Testis (tissue), 5 donors: ENCODE data around the gene CLIP4. TPM values are rescaled to one million over a fixed set of nuclear protein-coding genes. Genes with fewer than 3 reads are reported as not detected.

Experiments used
- DNase-seq: peaks from one replicate; pipeline ENCODE4 v3.0.0-alpha.2; 2019
- H3K27ac ChIP-seq, 2 donors: fragments of 200-600 bp; sonication (generic); one replicate each; pipeline ENCODE4 v1.5.1; 2019
- H3K27me3 ChIP-seq: fragments of 200-600 bp; sonication (generic); one replicate; pipeline ENCODE4 v1.5.1; 2019
- H3K36me3 ChIP-seq: fragments of 200-600 bp; sonication (generic); one replicate; pipeline ENCODE4 v1.5.1; 2017; ENCODE audit warnings: low read depth; ENCODE audit errors: missing control alignments
- H3K4me1 ChIP-seq: fragments of 200-600 bp; sonication (generic); one replicate; pipeline ENCODE4 v1.5.1; 2019
- H3K4me3 ChIP-seq, 2 donors: fragments of 200-600 bp; sonication (generic); one replicate each; pipeline ENCODE4 v1.5.1; 2017 to 2019
- H3K9me3 ChIP-seq: fragments of 200-600 bp; sonication (generic); one replicate; pipeline ENCODE4 v1.5.1; 2017
- POLR2A ChIP-seq: fragments of 450-650 bp; IDR thresholded peaks from one replicate; pipeline ENCODE4 v1.6.1; 2017; ENCODE audit warnings: antibody characterized with exemption, mild to moderate bottlenecking, moderate library complexity
- WGBS, 2 donors: methylation state at CpG; one replicate each; pipeline ENCODE4 v1.1.5; 2018; 5-methylcytosine and 5-hydroxymethylcytosine counted together
- intact Hi-C: fragments of 100-400 bp; cut with DNase I; formaldehyde crosslinking; loops from one replicate; pipeline ENCODE4 v1.15.1; 2023; ENCODE audit warnings: low total_unique reads
- long read RNA-seq, 2 donors: transcript quantifications; one replicate each; lab custom pipeline, GENCODE V29; 2026
- polyA plus RNA-seq: library from polyadenylated mRNA; stranded (reverse); fragments of 350-450 nt; fragmentation: Illumina TruSeq; extraction: RNeasy Lipid Tissue Mini Kit (QIAGEN cat#74804); gene quantifications from one replicate; pipeline ENCODE4 v1.2.3, GENCODE V29; 2014; ENCODE audit warnings: low read depth, low replicate concordance; ENCODE audit not compliant: insufficient read depth
- total RNA-seq, 2 donors: library from RNA; depleted of rRNA; stranded (reverse); fragments of >200 nt; gene quantifications; one replicate each; pipeline ENCODE4 v1.2.3, GENCODE V29; 2016
- TF ChIP-seq, protein P1 (sequence below), 3 experiments: fragments of 450-650 bp in 2 of 3; fragments of 200-600 bp in 1 of 3; sonication (generic) in 1 of 3; IDR thresholded peaks; one replicate each; pipeline ENCODE4 v1.5.1; 2016 to 2019; ENCODE audit warnings: antibody characterized with exemption in 3 of 3, mild to moderate bottlenecking in 2 of 3, moderate library complexity in 1 of 3

CLIP4 gene, protein sequence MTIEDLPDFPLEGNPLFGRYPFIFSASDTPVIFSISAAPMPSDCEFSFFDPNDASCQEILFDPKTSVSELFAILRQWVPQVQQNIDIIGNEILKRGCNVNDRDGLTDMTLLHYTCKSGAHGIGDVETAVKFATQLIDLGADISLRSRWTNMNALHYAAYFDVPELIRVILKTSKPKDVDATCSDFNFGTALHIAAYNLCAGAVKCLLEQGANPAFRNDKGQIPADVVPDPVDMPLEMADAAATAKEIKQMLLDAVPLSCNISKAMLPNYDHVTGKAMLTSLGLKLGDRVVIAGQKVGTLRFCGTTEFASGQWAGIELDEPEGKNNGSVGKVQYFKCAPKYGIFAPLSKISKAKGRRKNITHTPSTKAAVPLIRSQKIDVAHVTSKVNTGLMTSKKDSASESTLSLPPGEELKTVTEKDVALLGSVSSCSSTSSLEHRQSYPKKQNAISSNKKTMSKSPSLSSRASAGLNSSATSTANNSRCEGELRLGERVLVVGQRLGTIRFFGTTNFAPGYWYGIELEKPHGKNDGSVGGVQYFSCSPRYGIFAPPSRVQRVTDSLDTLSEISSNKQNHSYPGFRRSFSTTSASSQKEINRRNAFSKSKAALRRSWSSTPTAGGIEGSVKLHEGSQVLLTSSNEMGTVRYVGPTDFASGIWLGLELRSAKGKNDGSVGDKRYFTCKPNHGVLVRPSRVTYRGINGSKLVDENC
- total RNA-seq, result 10 to 100 TPM; 38.2 to 54.3 TPM
- polyA plus RNA-seq, result 43.1 TPM
- long read RNA-seq, donor 1, full-length matches to known transcripts, result 1 of 1 reads
- long read RNA-seq, donor 1, partial matches to known transcripts, result 0 of 1 reads
- long read RNA-seq, donor 1, other reads (novel, unspliced or antisense), result 0 of 1 reads
- long read RNA-seq, donor 2, full-length matches to known transcripts, result 2 of 2 reads
- long read RNA-seq, donor 2, partial matches to known transcripts, result 0 of 2 reads
- long read RNA-seq, donor 2, other reads (novel, unspliced or antisense), result 0 of 2 reads

DNA sequence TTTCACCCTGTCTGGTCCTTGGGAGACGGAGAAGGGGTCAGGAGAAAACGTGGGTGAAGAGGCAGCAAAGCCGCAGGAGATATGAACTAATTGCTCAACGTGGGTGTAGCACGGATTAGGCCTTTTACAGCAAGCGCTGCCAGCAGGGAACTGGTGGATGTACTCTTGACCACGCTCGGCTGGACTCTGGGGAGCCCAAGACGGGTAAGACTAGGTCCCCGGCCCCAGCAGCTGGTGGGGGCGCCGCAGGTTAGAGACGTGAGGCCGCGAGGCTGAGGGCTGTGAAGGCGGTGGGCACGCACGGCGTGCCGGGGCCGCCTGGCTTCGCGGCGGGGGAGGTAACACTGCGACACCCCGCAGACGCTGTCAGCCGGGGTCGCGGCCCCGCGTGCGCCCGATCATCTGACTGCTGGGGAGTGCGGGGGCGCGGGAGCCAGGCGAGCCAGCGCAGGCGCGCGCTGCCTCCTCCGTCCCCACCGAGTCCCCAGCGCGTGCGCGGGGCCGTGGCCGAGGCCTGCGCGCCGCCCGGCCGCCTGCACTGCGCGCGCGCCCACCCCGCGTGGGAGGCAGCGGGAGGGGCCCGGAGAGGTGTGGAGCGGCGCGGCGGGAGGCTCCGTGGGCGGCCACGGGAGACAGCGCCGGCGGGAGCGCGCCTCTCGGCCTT, at the start of gene CLIP4:
Gene CLIP4, plus strand, starts transcription at position 470 of the 664 bp plus-strand sequence. CDS start 5,974 bp downstream, outside the sequence.
- peak within 1 kb of the TSS; percentile 85 to 88 for H3K27ac ChIP-seq
- H3K27me3 ChIP-seq, result no peaks in the 10 kb centered on the region
- DNase-seq, result peak; percentile 71
- 0 to 1% methylated on average over 18 to 32 of the region's 76 CpGs for WGBS, 2 donors
- H3K4me1 ChIP-seq, result peaks cover 6% of the 10 kb centered on the region
- no peaks in the 10 kb centered on the region for H3K36me3 ChIP-seq
- intact Hi-C loops, result no loop called here
- TF ChIP-seq POLR2A, result no peak
- TF ChIP-seq, protein P1, sequence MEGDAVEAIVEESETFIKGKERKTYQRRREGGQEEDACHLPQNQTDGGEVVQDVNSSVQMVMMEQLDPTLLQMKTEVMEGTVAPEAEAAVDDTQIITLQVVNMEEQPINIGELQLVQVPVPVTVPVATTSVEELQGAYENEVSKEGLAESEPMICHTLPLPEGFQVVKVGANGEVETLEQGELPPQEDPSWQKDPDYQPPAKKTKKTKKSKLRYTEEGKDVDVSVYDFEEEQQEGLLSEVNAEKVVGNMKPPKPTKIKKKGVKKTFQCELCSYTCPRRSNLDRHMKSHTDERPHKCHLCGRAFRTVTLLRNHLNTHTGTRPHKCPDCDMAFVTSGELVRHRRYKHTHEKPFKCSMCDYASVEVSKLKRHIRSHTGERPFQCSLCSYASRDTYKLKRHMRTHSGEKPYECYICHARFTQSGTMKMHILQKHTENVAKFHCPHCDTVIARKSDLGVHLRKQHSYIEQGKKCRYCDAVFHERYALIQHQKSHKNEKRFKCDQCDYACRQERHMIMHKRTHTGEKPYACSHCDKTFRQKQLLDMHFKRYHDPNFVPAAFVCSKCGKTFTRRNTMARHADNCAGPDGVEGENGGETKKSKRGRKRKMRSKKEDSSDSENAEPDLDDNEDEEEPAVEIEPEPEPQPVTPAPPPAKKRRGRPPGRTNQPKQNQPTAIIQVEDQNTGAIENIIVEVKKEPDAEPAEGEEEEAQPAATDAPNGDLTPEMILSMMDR (IDR thresholded peaks at IDR 0.05), result no peak
- peak within 1 kb of the TSS; percentile 83 to 84 for H3K4me3 ChIP-seq
- no peaks in the 10 kb centered on the region for H3K9me3 ChIP-seq

DNA sequence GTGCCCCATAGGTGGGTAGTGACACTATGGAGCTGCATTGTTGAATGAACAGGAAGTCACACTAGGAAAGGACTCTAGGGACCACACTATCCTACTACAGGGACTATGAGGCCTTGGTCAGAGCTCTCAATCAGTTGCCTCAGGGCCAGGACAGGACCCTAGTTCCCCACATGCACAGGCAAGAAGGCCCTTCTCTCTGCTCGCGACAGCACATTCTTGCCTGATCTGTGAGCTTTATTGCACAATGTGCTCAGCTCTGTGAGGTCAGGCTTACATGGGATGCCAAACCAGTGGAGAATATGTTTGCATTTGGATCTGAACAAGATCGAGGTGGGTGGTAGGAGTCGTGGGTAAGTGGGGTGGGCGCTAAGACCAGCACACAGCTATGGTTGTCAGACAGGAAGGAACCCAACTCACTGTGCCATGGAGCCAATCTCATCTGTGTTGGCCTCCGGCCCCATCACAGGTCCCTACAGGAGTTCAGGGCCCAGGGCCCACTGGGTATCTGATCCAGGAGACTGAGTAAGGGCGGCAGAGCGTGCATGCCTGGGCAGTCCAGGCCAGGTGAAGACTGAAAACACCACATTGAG, 48.8 kb upstream of the CLIP4 start:
- TF ChIP-seq, protein P1 (IDR thresholded peaks at IDR 0.05), result no peak
- no peak for TF ChIP-seq POLR2A
- DNase-seq, result no peak
- intact Hi-C loops, result no loop called here

DNA sequence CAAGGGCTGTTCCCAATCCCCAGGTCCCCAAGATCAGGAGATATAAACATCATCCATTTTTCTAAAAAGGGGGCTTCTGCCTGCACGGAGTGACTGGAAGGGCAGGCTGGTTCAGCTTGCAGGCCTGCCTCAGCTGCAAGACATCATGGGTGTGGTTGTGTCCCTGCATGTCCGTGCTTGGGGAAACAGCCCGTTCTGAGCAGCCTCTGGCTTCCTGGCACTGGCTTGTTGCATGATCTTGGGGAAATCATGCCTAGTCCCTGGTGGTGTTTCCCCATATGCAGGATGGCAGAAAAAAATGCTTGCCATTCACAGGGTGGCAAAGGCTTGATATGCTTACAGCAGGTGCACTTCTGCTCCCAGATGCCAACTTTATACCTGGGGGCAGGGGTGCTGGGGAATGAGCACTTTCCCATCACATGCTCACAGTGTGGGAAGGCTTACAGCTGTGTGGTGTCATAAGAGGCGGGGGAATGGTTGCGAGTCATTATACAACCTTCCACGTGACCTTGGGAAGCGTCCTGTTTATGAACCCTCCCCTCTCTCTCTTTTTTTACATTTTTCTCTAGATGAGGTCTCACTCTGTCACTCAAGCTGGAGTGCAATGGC, 48.1 kb upstream of the CLIP4 start:
- DNase-seq, result no peak
- Histone ChIP-seq H3K9me3 (no peaks in the 10 kb centered on the region), H3K27me3 (no peaks in the 10 kb centered on the region), H3K4me1 (peaks cover 31% of the 10 kb centered on the region), H3K27ac (no peak overlapping the region), H3K4me3 (no peak overlapping the region), H3K36me3 (no peaks in the 10 kb centered on the region)
- no peak for TF ChIP-seq POLR2A
- TF ChIP-seq, protein P1 (IDR thresholded peaks at IDR 0.05), result no peak
- intact Hi-C loops, result no loop called here
- 70 to 81% methylated on average over 7 of the region's 7 CpGs for WGBS, 2 donors

More for the DNA sequence above, 48.8 kb upstream of the CLIP4 start:
- 81 to 96% methylated on average over 8 of the region's 8 CpGs for WGBS, 2 donors
- no peaks in the 10 kb centered on the region for H3K36me3 ChIP-seq
- no peak overlapping the region for H3K4me3 ChIP-seq
- H3K27me3 ChIP-seq, result no peaks in the 10 kb centered on the region
- peaks cover 31% of the 10 kb centered on the region for H3K4me1 ChIP-seq
- no peaks in the 10 kb centered on the region for H3K9me3 ChIP-seq
- H3K27ac ChIP-seq, result no peak overlapping the region

DNA sequence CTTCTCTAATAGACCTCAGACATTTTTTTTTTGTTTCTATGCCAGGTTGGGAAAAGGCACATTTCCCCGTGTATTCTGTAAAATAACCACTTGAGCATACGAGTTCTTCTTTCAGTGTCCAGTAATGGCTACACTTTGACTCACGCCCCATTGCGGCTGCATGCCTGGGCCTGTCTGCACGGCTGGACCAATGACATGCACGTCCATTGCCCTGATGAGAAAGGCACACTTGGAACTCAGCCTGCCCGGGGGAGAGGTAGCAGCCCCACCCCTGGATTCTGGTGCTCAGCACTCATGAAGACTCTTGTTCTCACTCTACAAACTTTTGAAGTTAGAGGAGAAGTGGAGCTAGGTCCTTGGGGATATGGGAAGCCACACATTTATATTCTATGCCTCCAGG, 46.7 kb upstream of the CLIP4 start:
- intact Hi-C loops, result no loop called here
- DNase-seq, result no peak
- WGBS, 2 donors, result 85 to 88% methylated on average over 7 of the region's 7 CpGs
- Histone ChIP-seq H3K36me3 (no peaks in the 10 kb centered on the region), H3K27me3 (no peaks in the 10 kb centered on the region), H3K4me1 (peaks cover 29% of the 10 kb centered on the region), H3K9me3 (no peaks in the 10 kb centered on the region), H3K4me3 (no peak overlapping the region), H3K27ac (no peak overlapping the region)
- no peak for TF ChIP-seq POLR2A
- TF ChIP-seq, protein P1 (IDR thresholded peaks at IDR 0.05), result no peak
